ENCODE data around the gene NTHL1.
"Not testable (repeated sequence)": the region's sequence is repeated elsewhere in the genome, so short reads cannot be mapped to it uniquely, and the experiment has no call there.

The NTHL1 gene

DNA sequence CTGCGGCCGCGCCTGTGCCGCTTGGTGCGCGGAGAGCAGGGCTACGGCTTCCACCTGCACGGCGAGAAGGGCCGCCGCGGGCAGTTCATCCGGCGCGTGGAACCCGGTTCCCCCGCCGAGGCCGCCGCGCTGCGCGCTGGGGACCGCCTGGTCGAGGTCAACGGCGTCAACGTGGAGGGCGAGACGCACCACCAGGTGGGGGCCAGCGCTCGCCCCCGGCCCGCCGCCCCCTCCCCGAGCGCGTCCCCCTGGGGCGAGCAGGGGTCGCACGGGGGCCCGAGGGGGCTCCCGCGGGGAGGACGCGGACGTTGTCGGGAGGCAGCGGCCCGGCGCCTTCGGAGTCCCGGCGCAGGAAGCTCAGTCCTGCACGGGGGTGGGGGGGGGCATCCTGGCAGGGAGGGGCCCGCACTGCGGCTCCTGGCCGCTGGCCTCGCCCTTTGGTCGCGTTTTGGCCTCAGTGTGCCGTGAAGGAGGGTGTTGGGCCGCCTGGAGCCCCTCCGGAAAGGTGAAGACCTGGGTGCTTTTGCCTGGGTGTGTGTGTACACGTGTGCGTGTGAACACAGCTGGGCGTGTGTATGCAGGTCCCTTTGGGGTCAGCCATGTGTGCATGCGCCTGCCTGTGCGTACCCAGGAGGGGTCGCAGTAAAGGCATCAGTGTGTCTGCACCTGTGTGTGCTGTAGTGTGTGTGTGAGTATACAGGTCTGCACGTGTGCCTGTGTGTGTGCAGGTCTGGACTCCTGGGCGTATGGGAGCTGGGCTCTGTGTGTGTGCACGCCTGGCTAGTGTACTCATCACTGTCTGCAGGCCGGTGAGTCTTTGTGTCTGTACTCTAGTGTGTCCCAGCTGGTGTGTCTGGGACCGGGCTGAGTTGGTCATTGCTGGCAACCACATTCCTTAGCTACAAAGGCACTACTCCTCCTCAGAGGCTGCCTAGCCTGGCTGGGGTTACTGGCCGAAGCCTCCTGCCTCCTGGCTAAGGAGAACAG is 20.3 kb downstream of the NTHL1 start:
- DNase-seq: peak; percentile 44

DNA sequence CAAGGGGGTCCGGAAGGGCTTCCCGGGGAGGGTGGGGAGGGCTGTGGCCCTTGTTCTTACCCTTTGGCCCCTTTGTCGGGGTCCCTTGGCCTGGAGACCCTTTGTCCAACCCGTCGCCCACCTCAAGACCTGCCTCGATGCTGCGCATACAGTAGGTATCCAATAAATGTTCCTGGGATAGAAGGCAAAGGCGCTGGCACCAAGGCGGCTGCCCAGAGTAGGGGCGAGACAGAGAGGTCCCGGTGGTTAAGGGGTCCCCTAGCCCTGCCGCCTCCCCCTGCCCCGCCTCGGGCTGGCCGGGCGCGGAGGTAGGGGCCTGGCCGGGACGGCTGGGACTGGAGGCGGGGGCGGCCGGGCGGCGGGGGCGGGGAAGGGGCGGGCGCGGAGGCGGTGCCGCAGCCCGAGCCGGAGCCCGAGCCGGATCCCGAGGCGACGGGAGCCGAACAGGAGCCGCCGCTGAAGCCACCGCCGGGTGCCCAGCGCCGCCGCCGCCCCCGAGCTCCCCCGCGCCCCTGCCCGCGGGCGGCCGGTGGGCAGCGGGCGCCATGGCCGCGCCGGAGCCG is 21.1 kb downstream of the NTHL1 start, which contains the start of gene NHERF2:
TSS of gene NHERF2 (plus strand) at position 442 of the 563 bp plus-strand sequence. CDS start at position 546, 104 bp downstream.
- DNase-seq: no peak

DNA sequence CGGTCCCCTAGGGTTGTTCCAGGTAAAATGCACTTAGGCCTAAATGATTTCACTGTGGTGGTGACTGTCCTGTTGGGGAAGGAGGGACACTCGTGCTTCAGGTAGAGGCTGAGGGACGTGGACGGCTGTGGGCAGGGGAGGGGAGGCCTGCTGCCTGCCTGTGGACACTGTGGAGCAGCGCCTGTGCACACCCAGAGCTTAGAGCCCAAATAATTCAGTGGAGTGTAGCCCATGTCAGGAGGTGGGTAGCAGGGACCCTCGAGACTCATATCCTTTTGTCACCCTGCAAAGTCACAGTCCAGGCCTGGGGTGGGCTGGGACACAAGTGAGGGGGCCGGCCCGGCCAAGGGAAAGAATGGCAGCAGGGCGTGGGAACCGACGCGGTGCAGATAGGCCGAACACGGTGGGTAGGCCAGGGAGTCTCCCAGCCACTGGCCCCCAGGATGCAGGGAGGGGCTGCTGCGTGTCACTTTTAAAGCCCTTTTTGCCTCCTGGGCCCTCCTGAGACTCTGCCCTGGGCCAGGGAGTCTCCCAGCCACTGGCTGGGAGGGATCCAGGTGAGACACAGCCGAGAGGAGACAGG is 21.7 kb downstream of the NTHL1 start:
- no peak for DNase-seq

DNA sequence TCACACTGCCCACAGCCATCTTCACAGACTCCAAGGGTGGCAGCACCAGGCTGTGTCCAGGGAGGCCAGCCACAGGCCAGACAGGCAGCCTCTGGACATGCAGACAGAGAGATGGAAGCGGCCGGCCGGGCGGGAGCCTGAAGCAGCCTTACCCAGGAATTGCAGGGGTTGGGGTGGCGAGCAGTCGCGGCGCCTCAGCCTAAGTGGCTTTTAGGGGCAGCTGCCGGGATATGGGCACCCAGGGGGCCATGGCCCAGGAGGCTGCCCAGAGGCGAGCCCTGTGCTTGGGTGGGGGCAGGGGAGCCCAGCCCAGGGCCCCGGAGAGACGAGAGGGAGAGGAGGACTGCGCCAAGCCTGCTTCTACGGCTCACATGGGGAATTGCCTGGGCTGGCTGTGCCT is 22.4 kb downstream of the NTHL1 start:
- DNase-seq: no peak

DNA sequence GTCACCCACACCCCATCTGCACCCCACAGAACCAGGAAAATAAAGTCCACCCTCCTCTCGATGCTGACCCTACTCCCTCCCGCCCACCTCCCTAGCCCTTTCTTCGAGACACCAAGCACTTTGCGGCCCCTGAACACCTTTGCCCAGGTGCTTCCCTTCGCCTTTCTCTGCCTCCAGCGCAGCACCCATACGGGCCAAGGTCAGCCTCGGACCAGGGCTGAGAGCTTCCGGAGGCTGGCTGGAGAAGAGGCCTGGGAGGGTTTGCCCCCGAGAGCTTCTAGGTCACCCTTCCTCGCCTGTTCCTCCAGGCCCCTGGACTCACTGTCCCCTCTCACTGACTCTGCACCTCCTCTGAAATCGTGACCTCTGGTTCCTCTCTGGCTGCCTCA is 23.6 kb downstream of the NTHL1 start:
- DNase-seq: no peak

DNA sequence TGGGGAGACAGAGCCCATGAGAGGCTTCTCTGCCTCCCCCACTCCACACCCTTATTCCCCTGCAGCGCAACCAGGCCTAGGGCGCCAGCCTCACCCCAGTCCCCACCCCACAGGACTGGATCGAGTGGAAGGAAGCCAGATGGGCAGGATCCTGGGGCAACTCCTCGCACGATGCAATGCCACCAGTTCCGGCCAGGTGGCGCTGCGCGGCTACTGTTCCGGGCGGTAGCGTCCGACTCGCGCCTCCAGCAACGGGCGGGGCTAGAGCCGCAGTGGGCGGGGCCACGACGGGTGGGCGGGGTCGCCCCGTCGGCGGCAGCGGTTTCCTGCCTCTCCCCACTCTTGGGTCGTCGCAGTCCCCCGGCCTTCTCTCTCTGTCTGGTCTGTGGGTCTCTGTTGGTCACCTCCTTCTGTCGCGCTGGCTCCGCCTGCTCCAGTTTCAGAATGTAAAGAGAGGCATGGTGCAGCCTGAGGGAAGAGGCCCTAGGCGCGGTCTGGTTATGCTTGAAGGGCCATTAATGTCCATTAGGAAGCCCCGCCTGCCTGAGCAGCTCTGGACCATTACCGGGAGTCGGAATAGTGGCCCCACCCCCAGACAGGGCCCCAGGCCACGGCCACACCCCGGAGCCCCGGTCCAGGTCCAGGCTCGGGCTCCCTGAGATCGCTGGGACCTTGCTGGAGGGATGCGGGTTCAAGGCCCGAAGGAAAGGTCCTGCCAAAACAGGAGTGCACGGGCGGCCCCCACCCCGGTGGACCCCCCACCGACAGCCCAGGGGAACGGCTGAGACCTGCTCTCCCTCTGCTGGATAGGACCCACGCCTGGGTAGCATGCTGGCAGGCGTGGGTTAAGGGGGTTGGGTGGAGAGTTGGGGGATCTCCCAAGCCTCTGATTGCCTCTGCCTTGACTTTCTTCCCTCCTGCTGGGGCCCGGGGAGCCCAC is 24.3 kb downstream of the NTHL1 start:
- peak; percentile 97 for DNase-seq

GRCh38 chr16:2022723-2023091 is 24.9 kb downstream of the NTHL1 start:
- no peak for DNase-seq

DNA sequence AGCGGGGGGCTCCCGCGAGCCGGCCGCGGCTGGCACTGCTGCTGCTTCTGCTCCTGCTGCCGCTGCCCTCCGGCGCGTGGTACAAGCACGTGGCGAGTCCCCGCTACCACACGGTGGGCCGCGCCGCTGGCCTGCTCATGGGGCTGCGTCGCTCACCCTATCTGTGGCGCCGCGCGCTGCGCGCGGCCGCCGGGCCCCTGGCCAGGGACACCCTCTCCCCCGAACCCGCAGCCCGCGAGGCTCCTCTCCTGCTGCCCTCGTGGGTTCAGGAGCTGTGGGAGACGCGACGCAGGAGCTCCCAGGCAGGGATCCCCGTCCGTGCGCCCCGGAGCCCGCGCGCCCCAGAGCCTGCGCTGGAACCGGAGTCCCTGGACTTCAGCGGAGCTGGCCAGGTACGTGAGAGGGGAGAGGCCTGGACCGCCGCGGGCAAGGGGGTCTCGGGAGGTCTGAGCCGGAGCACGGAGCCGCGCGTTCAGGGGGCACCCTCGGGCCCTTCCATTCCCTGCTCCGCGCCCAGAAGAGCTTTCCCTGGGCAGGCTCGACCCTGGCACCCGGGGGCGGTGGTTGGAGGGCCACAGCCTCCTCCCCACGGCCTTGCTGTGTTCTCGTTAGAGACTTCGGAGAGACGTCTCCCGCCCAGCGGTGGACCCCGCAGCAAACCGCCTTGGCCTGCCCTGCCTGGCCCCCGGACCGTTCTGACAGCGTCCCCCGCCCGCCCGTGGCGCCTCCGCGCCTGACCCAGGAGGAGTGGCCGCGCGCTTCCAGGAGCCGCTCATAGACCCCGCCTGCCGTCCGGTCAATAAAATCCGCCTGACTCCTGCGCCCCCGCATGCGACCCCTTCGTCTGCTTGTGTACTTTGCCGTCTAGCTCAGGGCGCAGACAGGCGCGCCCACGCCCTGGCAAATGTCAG is 27.5 kb downstream of the NTHL1 start:
- peak; percentile 54 for DNase-seq

GRCh38 chr16:2019518-2019920 is 28.1 kb downstream of the NTHL1 start, which contains the start of gene NPW:
NPW (plus strand) TSS chr16:2019785.
- DNase-seq: no peak

- no peak for DNase-seq
These were observed 31.2 kb downstream of the NTHL1 start for GRCh38 chr16:2016407-2016922.

DNA sequence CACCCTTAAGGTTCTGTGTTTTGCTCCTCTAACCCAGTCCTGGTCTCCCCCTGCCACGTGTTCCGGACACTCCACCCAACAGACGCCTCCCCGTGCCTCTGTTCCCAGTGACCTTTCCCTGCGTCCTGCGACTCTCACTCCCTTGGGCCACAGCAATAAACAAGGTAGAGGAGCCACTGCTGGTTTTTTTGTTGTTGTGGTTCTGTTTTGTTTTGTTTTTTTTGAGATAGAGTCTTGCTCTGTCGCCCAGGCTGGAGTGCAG is 31.8 kb downstream of the NTHL1 start:
- DNase-seq: no peak

- DNase-seq: no peak
These were observed 32.3 kb downstream of the NTHL1 start for GRCh38 chr16:2015117-2015946.

DNA sequence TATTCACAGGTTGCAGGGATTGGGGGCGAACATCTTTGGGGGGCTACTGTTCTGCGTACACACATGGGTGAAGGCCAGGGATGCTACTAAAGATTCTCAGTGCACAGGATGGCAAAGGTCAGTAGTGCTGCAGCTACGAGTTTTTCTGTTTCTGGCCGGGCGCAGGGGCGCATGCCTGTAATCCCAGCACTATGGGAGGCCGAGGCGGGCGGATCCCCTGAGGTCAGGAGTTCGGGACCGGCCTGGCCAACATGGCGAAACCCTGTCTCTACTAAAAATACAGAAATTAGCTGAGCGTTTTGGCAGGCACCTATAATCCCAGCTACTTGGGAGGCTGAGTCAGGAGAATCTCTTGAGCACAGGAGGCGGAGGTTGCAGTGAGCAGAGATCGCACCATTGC is 34.1 kb downstream of the NTHL1 start:
- no peak for DNase-seq

DNA sequence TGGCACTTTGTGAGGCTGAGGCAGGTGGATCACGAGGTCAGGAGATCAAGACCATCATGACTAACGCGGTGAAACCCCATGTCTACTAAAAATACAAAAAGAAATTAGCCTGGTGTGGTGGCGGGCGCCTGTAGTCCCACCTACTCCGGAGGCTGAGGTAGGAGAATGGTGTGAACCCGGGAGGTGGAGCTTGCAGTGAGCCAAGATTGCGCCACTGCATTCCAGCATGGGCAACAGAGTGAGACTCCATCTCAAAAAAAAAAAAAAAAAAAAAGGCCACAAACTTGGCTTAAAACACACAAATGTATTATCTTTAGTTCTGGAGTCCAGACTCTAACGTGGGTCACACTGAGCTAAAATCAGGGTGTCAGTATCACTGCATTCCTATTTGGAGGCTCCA is 35.9 kb downstream of the NTHL1 start:
- DNase-seq: not testable (repeated sequence)

- peak; percentile 94 for DNase-seq
These were observed 37.7 kb downstream of the NTHL1 start, which contains the start of gene ZNF598 for GRCh38 chr16:2009791-2010510. ZNF598 (minus strand) TSS chr16:2009821.

DNA sequence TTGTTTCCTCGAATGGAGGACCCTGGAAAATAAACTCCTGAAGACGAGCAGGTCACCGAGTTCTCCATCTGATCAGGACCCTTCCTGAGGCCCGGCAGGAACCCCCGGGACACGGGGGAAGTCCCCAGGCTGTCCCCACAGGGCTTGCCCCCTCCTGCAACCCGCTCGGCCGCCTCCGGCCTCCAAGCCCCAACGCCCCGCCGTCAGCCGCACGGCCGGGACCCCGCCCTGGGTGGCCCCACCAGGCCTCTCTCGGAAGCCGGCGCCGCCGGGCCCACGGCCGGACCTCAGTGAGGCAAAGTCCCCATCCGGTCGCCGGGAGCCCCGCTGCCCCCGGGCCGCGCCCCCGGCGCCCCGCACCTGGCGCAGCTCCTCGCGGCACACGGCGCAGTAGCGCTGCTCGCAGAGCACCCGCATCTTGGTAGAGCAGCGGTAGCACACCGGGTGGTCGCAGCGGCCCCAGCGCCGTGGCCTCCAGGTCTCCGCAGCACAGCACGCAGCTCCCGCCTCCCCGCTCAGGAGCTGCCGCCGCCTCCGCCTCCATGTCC is 38.4 kb downstream of the NTHL1 start:
- no peak for DNase-seq

- DNase-seq: no peak
These were observed 38.9 kb downstream of the NTHL1 start for GRCh38 chr16:2008631-2009163.

GRCh38 chr16:2008009-2008526 is 39.6 kb downstream of the NTHL1 start:
- no peak for DNase-seq

Measured in retina (tissue), 1 donor.